Sciatic nerve (tissue), 2 donors: ENCODE data around the gene FKBP7. TPM values are rescaled to one million over a fixed set of nuclear protein-coding genes. Genes with fewer than 3 reads are reported as not detected.
"Not testable (repeated sequence)": the region's sequence is repeated elsewhere in the genome, so short reads cannot be mapped to it uniquely, and the experiment has no call there.

Experiments
- ATAC-seq: fragments of 200-7000 bp; cut with Tn5 transposase; one replicate; pipeline ENCODE4 v1.9.1; 2020; ENCODE audit warnings: mild to moderate bottlenecking, moderate library complexity
- DNase-seq: peaks from one replicate; pipeline ENCODE4 v3.0.0-alpha.2; 2020; ENCODE audit warnings: low spot score
- intact Hi-C: fragments of 100-400 bp; cut with DNase I; formaldehyde crosslinking; loops from one replicate; pipeline ENCODE4 v1.14.2; 2022
- total RNA-seq: library from RNA; stranded (reverse); fragmentation: NEBNext Ultra II Directional; extraction: Animal tissue kit (Norgen Biotek cat#: 25700); gene quantifications from one replicate; pipeline ENCODE4 v1.2.1, GENCODE V29; 2021
- donor health status: DM: no; HTN: no; CAD: no.
- donor health status: DM: no; HTN: no; CAD: no.

Gene FKBP7, protein sequence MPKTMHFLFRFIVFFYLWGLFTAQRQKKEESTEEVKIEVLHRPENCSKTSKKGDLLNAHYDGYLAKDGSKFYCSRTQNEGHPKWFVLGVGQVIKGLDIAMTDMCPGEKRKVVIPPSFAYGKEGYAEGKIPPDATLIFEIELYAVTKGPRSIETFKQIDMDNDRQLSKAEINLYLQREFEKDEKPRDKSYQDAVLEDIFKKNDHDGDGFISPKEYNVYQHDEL
- 25.3 TPM for total RNA-seq

- ATAC-seq: peak; percentile 96
- intact Hi-C loops: no loop called here
These were observed at the start of gene FKBP7 for GRCh38 chr2:178478439-178479274. Gene FKBP7 (minus strand): TSS chr2:178478600. CDS start chr2:178478499, 101 bp downstream.

GRCh38 chr2:178527592-178527991, 49.2 kb upstream of the FKBP7 start:
- no peak for ATAC-seq
- DNase-seq: no peak
- intact Hi-C loops: no loop called here

More at GRCh38 chr2:178478439-178479274, at the start of gene FKBP7:
- peak; percentile 94 for DNase-seq

- DNase-seq: no peak
- ATAC-seq: no peak
- intact Hi-C loops: no loop called here
These were observed 47.9 kb upstream of the FKBP7 start for GRCh38 chr2:178526256-178526655.

GRCh38 chr2:178525460-178525859, 47.1 kb upstream of the FKBP7 start:
- DNase-seq, intact Hi-C loops, ATAC-seq: not testable (repeated sequence)

GRCh38 chr2:178525010-178525409, 46.6 kb upstream of the FKBP7 start:
- ATAC-seq, DNase-seq, intact Hi-C loops: not testable (repeated sequence)

GRCh38 chr2:178523596-178524134, 45.3 kb upstream of the FKBP7 start:
- peak; percentile 14 for ATAC-seq
- no peak for DNase-seq

DNA sequence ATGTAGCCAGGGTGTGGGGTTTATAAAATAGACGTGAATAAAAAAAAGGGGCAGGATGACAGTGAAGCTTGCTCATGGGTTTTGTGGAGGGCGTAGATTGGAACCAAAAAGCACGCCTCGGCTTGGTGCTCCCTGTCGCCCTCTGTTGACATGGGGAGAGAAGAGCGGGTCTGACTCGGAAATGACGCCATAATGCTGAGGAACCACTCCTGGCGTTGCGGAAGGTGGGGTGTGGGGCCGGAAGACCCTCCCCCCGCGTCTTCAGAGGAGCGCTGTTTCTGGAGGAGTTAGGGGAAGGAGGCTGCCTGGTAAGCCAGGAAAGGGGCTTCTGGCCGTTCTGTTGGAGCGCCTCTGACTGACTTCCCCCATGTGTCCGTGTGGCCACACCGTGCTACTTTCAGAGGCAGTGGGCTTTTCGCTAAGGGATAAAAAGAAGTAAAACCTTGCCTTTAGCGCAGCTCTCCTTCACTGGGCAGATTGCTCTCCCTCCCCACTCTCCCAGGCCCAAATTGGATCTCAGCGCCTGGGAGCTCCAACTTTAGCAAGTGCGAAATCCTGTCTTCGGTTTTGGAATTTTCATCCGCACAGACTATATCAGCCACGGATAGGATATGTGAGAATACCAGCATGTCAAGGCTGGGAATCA, 44.7 kb upstream of the FKBP7 start:
- peak; percentile 98 for ATAC-seq
- peak; percentile 86 for DNase-seq
- intact Hi-C loops: no loop called here

More at GRCh38 chr2:178523596-178524134, 45.3 kb upstream of the FKBP7 start:
- intact Hi-C loops: no loop called here

- intact Hi-C loops: no loop called here
- ATAC-seq (no peak), DNase-seq (no peak)
These were observed 43.1 kb upstream of the FKBP7 start for GRCh38 chr2:178521304-178522150.

GRCh38 chr2:178517496-178517895, 39.1 kb upstream of the FKBP7 start:
- ATAC-seq (no peak), DNase-seq (no peak)
- intact Hi-C loops: no loop called here

DNA sequence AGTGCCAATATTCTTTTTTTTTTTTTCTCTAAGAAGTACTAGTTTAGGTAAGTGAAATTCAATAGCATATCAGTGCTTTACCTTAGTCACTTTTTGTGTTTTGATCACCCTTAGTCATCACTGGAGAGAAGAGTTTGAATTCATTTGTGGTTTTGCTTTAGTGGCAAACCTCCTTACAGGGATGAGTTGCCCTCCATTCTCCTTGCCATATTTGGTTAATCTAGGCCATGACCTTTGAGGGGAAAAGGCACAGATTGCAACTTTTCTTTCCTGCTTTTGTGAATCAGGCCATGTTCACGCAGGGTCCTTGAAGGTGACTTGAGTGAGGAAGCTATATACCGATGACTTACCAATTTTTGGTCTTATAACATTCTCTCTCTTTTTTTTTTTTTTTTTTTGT, 36.3 kb upstream of the FKBP7 start:
- intact Hi-C loops: no loop called here
- ATAC-seq (no peak), DNase-seq (no peak)

DNA sequence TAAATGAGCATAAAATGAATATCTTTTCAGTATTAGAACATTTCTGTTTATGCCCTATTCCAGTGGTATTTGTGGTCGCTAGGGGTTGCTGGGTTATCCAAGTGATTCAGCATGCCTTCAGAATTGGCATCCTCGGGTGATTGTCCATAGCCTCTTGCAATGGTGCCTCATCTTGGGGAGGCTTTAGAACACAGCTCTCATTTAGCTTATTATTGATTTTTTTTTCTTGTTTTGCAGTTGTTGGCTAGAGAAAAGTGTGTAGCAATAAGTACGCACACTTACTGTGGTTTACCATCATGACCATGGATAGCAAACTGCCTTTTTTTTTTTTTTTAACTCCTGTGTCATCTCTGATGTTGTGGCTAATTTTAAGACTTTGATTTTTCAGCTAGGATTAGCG, 35.5 kb upstream of the FKBP7 start:
- intact Hi-C loops: no loop called here
- ATAC-seq (no peak), DNase-seq (no peak)

GRCh38 chr2:178512484-178512883, 34.1 kb upstream of the FKBP7 start:
- no peak for ATAC-seq
- intact Hi-C loops: no loop called here
- DNase-seq: no peak

- intact Hi-C loops: no loop called here
- ATAC-seq: no peak
- no peak for DNase-seq
These were observed 32.0 kb upstream of the FKBP7 start for GRCh38 chr2:178510384-178510783.

DNA sequence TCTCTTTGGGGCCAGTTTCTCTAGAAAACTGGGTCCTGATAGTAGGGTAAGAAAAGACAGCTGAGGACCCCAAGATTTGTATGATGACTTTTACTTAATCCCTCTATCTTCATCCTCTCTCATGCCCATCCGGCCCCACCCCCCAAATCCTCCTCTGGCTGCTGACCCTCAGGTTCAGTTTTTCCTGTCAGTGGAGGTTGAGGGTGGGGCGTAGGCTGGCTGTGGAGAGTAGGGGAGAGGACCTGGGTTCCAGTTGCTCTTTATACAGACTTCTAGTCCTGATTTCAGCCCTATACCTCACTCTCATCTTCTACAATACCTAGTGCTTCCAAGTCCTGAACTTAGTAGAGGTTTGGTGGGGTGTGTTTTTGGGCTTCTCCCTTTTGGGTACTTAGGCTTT, 30.2 kb upstream of the FKBP7 start:
- intact Hi-C loops: no loop called here
- ATAC-seq (no peak), DNase-seq (no peak)

- DNase-seq: no peak
- no peak for ATAC-seq
- intact Hi-C loops: no loop called here
These were observed 28.5 kb upstream of the FKBP7 start for GRCh38 chr2:178506949-178507348.

GRCh38 chr2:178506524-178506923, 28.1 kb upstream of the FKBP7 start:
- DNase-seq (no peak), ATAC-seq (no peak)
- intact Hi-C loops: no loop called here

- ATAC-seq: no peak
- intact Hi-C loops: no loop called here
- no peak for DNase-seq
These were observed 27.7 kb upstream of the FKBP7 start for GRCh38 chr2:178506101-178506500.

- ATAC-seq (no peak), DNase-seq (no peak)
- intact Hi-C loops: no loop called here
These were observed 24.4 kb upstream of the FKBP7 start for GRCh38 chr2:178502751-178503150.

DNA sequence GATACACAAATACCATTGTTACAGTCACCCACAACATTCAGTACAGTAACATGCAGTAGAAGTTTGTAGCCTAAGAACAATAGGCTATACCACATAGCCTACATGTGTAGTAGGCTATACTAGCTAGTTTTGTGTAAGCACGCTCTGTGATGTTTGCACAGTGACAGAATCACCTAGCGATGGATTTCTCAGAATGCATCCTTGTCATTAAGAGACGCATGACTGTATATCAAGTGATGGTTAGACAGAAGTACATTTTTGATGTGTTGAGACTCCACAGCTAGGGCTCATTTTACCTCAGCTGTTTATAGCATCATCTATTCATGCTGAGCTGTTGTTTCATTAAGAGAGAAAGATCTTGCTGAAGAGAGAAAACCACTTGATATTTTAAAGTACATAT, 21.2 kb upstream of the FKBP7 start:
- no peak for DNase-seq
- intact Hi-C loops: no loop called here
- no peak for ATAC-seq
